ENCODE measurements around the gene KRT40. TPM values are rescaled to one million over a fixed set of nuclear protein-coding genes. Genes with fewer than 3 reads are reported as not detected.
"Not testable (repeated sequence)": the region's sequence is repeated elsewhere in the genome, so short reads cannot be mapped to it uniquely, and the experiment has no call there.

Gene KRT40
- total and polyA plus RNA-seq, 12 donors, result not detected

DNA sequence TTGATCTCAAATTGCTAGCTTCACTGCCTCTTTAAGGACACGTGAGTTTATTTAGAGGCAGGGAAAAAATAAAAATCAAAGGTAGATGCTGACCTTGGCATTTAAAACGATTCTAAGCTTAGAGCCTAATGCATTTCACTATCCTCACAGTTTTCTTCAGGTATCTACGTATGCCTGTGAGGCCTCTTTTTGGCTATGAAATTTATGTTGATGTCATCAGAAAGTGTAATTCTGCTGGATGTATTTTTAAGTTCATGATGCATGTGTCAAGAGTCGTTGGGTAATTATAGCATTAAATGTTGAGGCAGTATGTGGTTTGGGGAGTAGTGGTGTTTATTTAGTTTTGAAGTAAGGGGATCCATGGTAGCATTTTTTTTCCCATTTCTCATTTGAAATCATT lies 19.8 kb upstream of the KRT40 start:
- no peaks in the 10 kb centered on the region for H3K9me3 ChIP-seq (replicated peaks in 1 of 3)
- no peaks in the 10 kb centered on the region for H3K36me3 ChIP-seq (replicated peaks in 1 of 2)
- H3K4me1 ChIP-seq (replicated peaks in 1 of 2), result no peaks in the 10 kb centered on the region
- H3K4me3 ChIP-seq, result no peak overlapping the region
- intact Hi-C loops (cut with DNase I), result no loop called here
- DNase-seq, result no peak
- H3K27ac ChIP-seq, result no peak overlapping the region
- TF ChIP-seq, protein P1, sequence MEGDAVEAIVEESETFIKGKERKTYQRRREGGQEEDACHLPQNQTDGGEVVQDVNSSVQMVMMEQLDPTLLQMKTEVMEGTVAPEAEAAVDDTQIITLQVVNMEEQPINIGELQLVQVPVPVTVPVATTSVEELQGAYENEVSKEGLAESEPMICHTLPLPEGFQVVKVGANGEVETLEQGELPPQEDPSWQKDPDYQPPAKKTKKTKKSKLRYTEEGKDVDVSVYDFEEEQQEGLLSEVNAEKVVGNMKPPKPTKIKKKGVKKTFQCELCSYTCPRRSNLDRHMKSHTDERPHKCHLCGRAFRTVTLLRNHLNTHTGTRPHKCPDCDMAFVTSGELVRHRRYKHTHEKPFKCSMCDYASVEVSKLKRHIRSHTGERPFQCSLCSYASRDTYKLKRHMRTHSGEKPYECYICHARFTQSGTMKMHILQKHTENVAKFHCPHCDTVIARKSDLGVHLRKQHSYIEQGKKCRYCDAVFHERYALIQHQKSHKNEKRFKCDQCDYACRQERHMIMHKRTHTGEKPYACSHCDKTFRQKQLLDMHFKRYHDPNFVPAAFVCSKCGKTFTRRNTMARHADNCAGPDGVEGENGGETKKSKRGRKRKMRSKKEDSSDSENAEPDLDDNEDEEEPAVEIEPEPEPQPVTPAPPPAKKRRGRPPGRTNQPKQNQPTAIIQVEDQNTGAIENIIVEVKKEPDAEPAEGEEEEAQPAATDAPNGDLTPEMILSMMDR (IDR thresholded peaks at IDR 0.05), result no peak
- no peak for TF ChIP-seq POLR2A (IDR thresholded peaks at IDR 0.05)
- 35 to 47% (median 38%) methylated on average over 4 of the region's 4 CpGs for WGBS, 4 donors
- no peaks in the 10 kb centered on the region for H3K27me3 ChIP-seq

DNA sequence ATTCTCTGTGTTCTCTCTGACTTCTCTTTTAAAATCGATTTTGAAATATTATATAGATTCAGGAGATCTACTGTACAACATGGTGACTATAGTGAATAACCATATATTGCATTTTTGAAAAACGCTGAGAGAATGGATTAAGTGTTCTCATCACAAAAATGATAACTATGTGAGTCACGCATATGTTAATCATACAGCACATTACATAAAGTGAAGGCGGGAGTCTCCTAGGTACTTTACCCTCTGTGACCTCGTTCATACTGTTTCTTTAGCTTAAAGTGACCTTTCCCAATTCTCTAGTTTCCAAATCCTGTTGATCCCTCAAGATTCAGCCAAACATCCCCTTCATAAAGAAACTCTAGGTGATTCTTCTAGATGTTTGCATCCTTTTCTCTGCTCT lies 18.7 kb upstream of the KRT40 start:
- TF ChIP-seq, protein P1 (IDR thresholded peaks at IDR 0.05), result no peak
- no peak for TF ChIP-seq POLR2A (IDR thresholded peaks at IDR 0.05)
- no peaks in the 10 kb centered on the region for H3K9me3 ChIP-seq (replicated peaks in 1 of 3)
- DNase-seq, result no peak
- no peaks in the 10 kb centered on the region for H3K27me3 ChIP-seq
- WGBS, 4 donors, result 54 to 62% (median 58%) methylated on average over 5 of the region's 5 CpGs
- H3K36me3 ChIP-seq (replicated peaks in 1 of 2), result no peaks in the 10 kb centered on the region
- no peak overlapping the region for H3K4me3 ChIP-seq
- H3K27ac ChIP-seq, result no peak overlapping the region
- intact Hi-C loops (cut with DNase I), result no loop called here
- no peaks in the 10 kb centered on the region for H3K4me1 ChIP-seq (replicated peaks in 1 of 2)

DNA sequence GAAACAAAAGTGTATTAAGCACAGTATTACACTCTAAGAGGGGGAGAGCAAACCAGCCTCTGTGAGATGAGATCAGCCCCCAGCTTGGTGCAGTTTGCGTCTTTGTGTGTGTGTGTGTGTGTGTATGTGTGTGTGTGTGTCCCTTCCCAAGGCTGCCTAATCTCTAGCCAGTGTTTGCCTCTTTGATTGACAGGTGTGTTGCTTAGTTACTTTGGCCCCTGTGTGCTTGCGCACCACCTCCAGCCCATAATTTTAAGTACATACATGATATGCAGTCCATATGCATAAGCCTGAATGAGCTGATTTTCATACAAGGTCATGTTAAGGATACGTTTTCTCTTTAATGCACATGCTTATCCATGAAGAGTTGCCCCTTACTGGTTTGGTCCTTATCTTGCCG lies 17.7 kb upstream of the KRT40 start:
- TF ChIP-seq, protein P1 (IDR thresholded peaks at IDR 0.05), result no peak
- no peak for TF ChIP-seq POLR2A (IDR thresholded peaks at IDR 0.05)
- 77 to 83% (median 82%) methylated on average over 4 of the region's 4 CpGs for whole genome bisulfite sequencing, 4 donors
- intact Hi-C loops (cut with DNase I), result no loop called here

DNA sequence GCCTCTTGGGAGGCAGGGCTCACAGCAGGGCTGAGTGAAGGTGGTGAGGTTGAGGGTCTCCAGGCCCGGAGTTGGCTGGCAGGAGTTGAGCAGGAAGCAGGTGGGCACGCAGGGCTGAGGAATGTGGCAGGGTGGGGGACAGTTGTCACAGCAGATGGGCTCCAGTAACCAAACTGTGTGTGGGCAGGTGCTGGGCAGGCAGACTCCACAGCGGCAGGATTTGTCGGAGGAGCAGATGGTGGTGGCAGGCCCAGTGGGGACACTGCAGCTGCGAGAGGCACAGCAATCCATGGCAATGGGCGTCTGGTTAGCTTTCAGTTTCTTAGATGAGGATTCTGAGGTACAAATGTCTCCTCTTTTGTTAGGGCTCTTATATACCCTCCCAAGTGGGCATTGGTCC lies 15.4 kb upstream of the KRT40 start, which contains the start of gene KRTAP3-2:
Gene KRTAP3-2, minus strand, starts transcription at position 344 of the 400 bp plus-strand sequence. Its CDS starts 53 bp downstream, at position 291.
- H3K36me3 ChIP-seq (replicated peaks in 1 of 2); H3K4me3 ChIP-seq; H3K4me1 ChIP-seq (replicated peaks in 1 of 2); intact Hi-C loops (cut with DNase I); H3K27ac ChIP-seq; H3K9me3 ChIP-seq (replicated peaks in 1 of 3); H3K27me3 ChIP-seq; DNase-seq: not testable (repeated sequence)
- 74 to 87% (median 86%) methylated on average over 5 to 6 of the region's 6 CpGs for WGBS, 4 donors

More for the DNA sequence above, 17.7 kb upstream of the KRT40 start:
- H3K4me1 ChIP-seq (replicated peaks in 1 of 2), result no peaks in the 10 kb centered on the region
- DNase-seq, result no peak
- H3K27ac ChIP-seq, result no peak overlapping the region
- no peaks in the 10 kb centered on the region for H3K9me3 ChIP-seq (replicated peaks in 1 of 3)
- H3K27me3 ChIP-seq, result peaks cover 5% of the 10 kb centered on the region
- no peak overlapping the region for H3K4me3 ChIP-seq
- no peaks in the 10 kb centered on the region for H3K36me3 ChIP-seq (replicated peaks in 1 of 2)

DNA sequence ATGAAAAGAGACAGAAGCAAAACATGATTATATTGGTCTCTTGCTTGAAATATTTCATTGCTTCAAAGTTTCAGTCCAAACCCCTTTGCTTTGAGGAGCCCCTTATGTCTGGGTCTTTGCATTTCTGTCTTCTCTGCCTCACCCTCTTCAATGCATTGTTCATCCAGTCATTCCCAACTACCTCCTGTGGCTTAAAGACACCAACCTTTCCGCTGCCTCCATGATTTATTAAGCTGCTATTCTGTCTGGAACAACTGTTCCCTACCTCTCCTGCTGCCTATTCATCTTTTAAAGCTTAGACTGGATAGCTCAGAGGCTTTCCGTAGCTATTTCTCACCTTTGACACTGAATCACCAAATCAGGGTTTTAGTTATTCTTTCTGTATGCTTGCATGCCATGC lies 13.2 kb upstream of the KRT40 start:
- Histone ChIP-seq H3K27me3 (peaks cover 5% of the 10 kb centered on the region), H3K4me1 (replicated peaks in 1 of 2) (no peaks in the 10 kb centered on the region), H3K4me3 (no peak overlapping the region), H3K9me3 (replicated peaks in 1 of 3) (no peaks in the 10 kb centered on the region), H3K27ac (no peak overlapping the region), H3K36me3 (replicated peaks in 1 of 2) (no peaks in the 10 kb centered on the region)
- TF ChIP-seq, protein P1 (IDR thresholded peaks at IDR 0.05), result no peak
- WGBS, 4 donors, result 53 to 73% (median 62%) methylated on average over 2 of the region's 2 CpGs
- no peak for DNase-seq
- intact Hi-C loops (cut with DNase I), result no loop called here

Measured in adrenal gland (tissue), 12 donors.